BJ (cell line): ENCODE data around the gene RNF166. TPM values are rescaled to one million over a fixed set of nuclear protein-coding genes. Genes with fewer than 3 reads are reported as not detected.
A peak's percentile ranks its signal among the peaks of the same experiment; 100 is the strongest.

ENCODE experiments used
- CTCF ChIA-PET: fragments of 350-600 bp; formaldehyde crosslinking; extraction: SDS; loops from one replicate; lab custom pipeline; 2021; ENCODE audit warnings: antibody characterized with exemption, inconsistent platforms; lab: Yijun Ruan, JAX
- POLR2A ChIA-PET: fragments of 300-600 bp; sonication (Branson Sonifier 250); formaldehyde crosslinking; extraction: SDS; loops from one replicate; lab custom pipeline; 2021; ENCODE audit warnings: antibody characterized with exemption; lab: Charles Lee
- DNase-seq: peaks from one replicate; pipeline ENCODE4 v3.0.0-alpha.2; 2011; ENCODE audit warnings: low read depth
- H3K27me3 ChIP-seq: 2 replicates; pipeline ENCODE4 v1.6.0; 2011; ENCODE audit warnings: low read length; ENCODE audit not compliant: control insufficient read depth, insufficient read depth
- H3K36me3 ChIP-seq: 2 replicates; pipeline ENCODE4 v1.5.1; 2011; ENCODE audit warnings: low read length; ENCODE audit not compliant: control insufficient read depth, insufficient read depth
- H3K4me3 ChIP-seq: 2 replicates; pipeline ENCODE4 v1.5.1; 2011; ENCODE audit warnings: low read depth, mild to moderate bottlenecking, control low read depth, low read length
- polyA plus RNA-seq: library from polyadenylated mRNA; depleted of rRNA; stranded (reverse); fragments of >200 nt; gene quantifications from 2 replicates; pipeline ENCODE4 v1.2.3, GENCODE V29; 2011
- TF ChIP-seq, protein P1 (sequence below): IDR thresholded peaks from 2 replicates; pipeline ENCODE4 v1.5.1; 2011; ENCODE audit warnings: low read depth, mild to moderate bottlenecking, control low read depth, inconsistent platforms, low read length, moderate library complexity; ENCODE audit not compliant: insufficient read depth

The RNF166 gene
- polyA plus RNA-seq, 1 experiment, result 11.9 TPM

DNA sequence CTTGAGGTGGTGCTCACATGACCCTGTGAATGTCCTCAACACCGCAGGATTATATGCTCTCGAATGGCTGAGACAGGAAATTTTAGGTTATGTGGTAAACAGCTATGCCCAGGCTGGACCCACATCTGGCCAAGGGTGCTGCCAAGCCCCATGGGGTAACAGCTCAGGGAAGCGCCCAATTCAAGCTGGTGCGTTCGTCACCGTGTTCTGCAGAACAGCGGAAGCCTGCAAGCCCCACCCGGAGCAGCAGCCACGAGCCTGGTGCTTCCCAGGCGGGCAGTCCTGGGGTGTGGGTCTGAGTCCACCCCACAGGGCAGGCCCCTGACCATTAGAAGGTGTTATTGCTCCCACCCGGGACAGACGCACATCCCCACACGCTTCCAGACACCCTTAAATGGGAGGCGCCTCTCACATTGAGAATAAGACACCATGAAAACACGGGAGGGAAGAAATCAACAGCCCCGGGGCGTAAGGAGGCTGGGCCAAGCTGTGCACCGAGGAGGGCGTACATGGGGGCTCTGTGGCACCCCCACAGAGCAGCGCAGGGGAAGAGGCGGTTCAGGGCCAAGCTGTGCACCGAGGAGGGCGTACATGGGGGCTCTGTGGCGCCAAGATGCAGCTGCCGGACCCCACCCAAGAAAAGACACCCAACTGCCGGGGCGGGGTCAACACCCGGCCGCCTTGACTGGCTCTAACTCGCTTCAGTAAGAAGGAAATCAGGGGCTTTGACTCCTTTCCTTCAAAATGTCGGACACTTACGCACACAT, 52.4 kb downstream of the RNF166 start:
- Histone ChIP-seq H3K4me3 (no peak overlapping the region), H3K27me3 (no peaks in the 10 kb centered on the region), H3K36me3 (peaks cover 6% of the 10 kb centered on the region)
- ChIA-PET CTCF (no interaction called here), POLR2A (no interaction called here)
- DNase-seq, result no peak
- TF ChIP-seq, protein P1, sequence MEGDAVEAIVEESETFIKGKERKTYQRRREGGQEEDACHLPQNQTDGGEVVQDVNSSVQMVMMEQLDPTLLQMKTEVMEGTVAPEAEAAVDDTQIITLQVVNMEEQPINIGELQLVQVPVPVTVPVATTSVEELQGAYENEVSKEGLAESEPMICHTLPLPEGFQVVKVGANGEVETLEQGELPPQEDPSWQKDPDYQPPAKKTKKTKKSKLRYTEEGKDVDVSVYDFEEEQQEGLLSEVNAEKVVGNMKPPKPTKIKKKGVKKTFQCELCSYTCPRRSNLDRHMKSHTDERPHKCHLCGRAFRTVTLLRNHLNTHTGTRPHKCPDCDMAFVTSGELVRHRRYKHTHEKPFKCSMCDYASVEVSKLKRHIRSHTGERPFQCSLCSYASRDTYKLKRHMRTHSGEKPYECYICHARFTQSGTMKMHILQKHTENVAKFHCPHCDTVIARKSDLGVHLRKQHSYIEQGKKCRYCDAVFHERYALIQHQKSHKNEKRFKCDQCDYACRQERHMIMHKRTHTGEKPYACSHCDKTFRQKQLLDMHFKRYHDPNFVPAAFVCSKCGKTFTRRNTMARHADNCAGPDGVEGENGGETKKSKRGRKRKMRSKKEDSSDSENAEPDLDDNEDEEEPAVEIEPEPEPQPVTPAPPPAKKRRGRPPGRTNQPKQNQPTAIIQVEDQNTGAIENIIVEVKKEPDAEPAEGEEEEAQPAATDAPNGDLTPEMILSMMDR, result no peak

DNA sequence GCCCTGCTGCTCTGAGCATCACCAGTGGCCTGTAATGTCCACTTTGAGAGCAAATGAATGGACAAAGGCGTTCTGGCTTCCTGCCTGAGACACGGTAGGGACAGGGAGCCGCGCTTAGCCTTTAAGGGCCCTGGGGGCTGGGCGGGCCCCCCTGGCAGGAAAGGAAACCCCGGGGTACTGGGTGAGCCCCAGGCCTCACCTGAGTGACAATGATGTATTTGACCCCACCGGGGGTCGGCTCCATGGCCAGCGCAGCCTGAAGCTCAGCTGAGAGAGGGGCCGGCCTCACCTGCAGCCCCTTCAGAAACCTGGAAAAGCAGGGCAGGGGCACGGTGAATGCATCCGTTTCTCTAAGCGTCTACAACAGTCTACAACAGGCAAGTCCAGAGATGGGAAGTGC, 53.1 kb downstream of the RNF166 start:
- CTCF ChIA-PET, result no interaction called here
- no peak for DNase-seq
- POLR2A ChIA-PET, result no interaction called here
- Histone ChIP-seq H3K4me3 (no peak overlapping the region), H3K36me3 (peaks cover 6% of the 10 kb centered on the region), H3K27me3 (no peaks in the 10 kb centered on the region)
- TF ChIP-seq, protein P1, result no peak

DNA sequence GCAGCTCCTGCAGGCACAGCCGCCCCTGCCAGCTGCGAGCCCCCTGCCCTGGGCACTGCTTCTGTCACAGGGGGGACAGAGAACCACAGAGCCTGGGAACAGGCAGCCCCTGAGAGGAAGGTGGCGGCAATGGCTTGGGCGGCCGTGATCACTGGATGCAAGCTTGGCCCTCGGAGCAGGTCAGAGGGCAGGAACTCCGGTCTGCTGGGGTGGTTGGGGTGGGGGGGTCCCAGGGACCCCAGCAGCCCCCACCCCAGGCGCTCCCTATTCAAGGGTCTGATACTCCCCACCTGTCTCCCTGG, 53.5 kb downstream of the RNF166 start:
- Histone ChIP-seq H3K36me3 (peaks cover 6% of the 10 kb centered on the region), H3K27me3 (no peaks in the 10 kb centered on the region), H3K4me3 (no peak overlapping the region)
- DNase-seq, result no peak
- ChIA-PET CTCF (no interaction called here), POLR2A (no interaction called here)
- TF ChIP-seq, protein P1, result no peak

DNA sequence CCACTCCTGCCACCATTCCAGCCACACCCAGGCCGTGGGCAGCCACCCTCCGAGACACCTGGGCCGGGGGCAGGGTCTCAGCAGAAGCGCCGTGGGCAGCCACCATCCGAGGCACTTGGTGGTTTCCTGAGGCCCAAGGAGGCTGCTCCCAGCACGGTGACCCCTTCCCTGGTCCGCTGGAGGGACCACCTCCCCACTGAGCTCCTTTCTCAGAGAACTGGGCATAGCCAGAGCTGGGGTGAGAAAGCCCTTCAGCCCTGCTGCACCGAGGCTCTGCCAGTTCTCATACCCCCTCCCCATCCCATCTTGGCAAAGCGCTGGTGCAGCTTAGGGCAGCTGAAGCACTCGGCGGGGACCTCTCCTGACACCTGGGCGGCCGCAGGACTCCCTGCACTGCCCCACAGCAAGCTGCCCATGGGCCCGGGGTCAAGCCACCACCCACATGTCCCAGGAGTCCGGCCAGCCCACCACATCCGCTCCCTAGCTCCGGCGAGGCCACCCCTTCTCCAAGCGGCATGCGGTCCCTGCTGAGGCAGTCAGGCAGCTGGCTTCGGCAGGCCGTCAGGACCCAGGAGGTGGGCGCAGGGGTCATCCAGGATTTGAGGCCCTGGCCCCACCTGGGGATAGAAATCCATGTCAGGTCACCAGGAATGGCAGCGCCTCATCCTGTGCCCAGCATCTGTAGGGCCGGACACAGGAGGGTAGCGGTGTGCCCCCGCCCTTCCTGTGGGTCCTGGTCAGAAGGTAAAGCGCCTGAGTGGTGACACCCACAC, 54.0 kb downstream of the RNF166 start:
- Histone ChIP-seq H3K36me3 (peaks cover 6% of the 10 kb centered on the region), H3K4me3 (no peak overlapping the region), H3K27me3 (no peaks in the 10 kb centered on the region)
- DNase-seq, result no peak
- TF ChIP-seq, protein P1, result no peak
- ChIA-PET POLR2A (no interaction called here), CTCF (interaction anchor here (0.5 kb wide), 1 partner anchor 12 kb away, joined by 4 read pairs; no protein-coding TSS in a partner anchor)

DNA sequence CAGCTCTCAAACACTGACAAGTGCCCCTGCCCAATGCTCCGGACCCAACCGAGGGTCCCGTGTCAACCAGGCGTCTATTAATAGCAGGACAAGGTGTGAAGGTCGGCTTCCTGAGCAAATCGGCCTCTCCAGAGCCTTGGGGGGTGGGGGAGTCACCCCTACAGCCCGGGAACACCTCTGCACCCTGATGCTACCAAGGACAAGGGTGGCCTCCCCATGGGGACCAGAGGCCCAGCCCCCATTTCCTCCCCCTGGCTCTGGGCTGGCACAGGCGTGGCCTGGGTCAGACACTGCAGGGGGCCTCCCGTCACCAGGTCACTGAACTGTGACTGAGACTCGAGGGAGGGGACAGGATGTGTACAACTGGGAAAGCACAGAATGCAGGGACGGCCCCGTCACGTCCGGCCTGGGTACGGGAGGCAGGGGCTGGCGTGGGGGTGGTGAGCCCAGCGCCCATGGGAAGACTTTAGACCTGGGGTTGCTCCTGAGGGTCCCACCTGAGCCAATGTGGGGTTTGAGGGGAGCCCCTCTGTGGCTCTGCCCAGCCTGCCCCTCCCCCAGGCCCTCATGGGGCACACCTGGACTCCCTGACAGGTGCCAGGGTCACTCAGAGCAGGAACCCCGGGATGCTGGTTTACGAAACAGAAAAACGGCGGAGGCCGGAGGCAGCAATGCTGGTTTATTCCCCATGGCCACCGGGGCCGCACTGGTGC, 54.8 kb downstream of the RNF166 start:
- TF ChIP-seq, protein P1, result no peak
- Histone ChIP-seq H3K36me3 (peaks cover 6% of the 10 kb centered on the region), H3K27me3 (no peaks in the 10 kb centered on the region), H3K4me3 (peak overlapping the region; percentile 86)
- POLR2A ChIA-PET, result no interaction called here
- CTCF ChIA-PET, result interaction anchor here (0.5 kb wide), 1 partner anchor 13 kb away, joined by 4 read pairs; no protein-coding TSS in a partner anchor
- DNase-seq, result no peak
